IPS-18a (cell line): ENCODE data around the gene TNFRSF14.
A peak's percentile ranks its signal among the peaks of the same experiment; 100 is the strongest.

Experiments
- H3K27ac ChIP-seq: one replicate; pipeline ENCODE4 v1.5.1; 2013; ENCODE audit warnings: low read length
- H3K27me3 ChIP-seq: one replicate; pipeline ENCODE4 v1.6.1; 2013; ENCODE audit warnings: mild to moderate bottlenecking, low read length; ENCODE audit not compliant: control insufficient read depth, insufficient read depth
- H3K36me3 ChIP-seq: one replicate; pipeline ENCODE4 v1.6.1; 2013; ENCODE audit warnings: low read depth, low read length; ENCODE audit not compliant: control insufficient read depth
- H3K4me1 ChIP-seq: one replicate; pipeline ENCODE4 v1.6.1; 2013; ENCODE audit warnings: low read depth, low read length; ENCODE audit not compliant: control insufficient read depth
- H3K4me3 ChIP-seq: one replicate; pipeline ENCODE4 v1.5.1; 2013; ENCODE audit warnings: low read length
- H3K9ac ChIP-seq: one replicate; pipeline ENCODE4 v1.6.1; 2013; ENCODE audit warnings: mild to moderate bottlenecking, low read length, moderate library complexity
- H3K9me3 ChIP-seq: one replicate; pipeline ENCODE4 v1.6.1; 2013; ENCODE audit warnings: low read depth, low read length; ENCODE audit not compliant: control insufficient read depth

TNFRSF14 gene

GRCh38 chr1:2533365-2533764, 22.8 kb upstream of the TNFRSF14 start:
- Histone ChIP-seq H3K36me3 (no peaks in the 10 kb centered on the region), H3K4me3 (no peak overlapping the region), H3K27me3 (peaks cover 68% of the 10 kb centered on the region), H3K9me3 (no peaks in the 10 kb centered on the region), H3K27ac (no peak overlapping the region), H3K4me1 (peaks cover 4% of the 10 kb centered on the region), H3K9ac (no peak overlapping the region)

- Histone ChIP-seq H3K36me3 (no peaks in the 10 kb centered on the region), H3K27ac (no peak overlapping the region), H3K27me3 (peaks cover 60% of the 10 kb centered on the region), H3K4me3 (no peak overlapping the region), H3K9me3 (no peaks in the 10 kb centered on the region), H3K4me1 (no peaks in the 10 kb centered on the region), H3K9ac (no peak overlapping the region)
Measured at GRCh38 chr1:2534315-2534686, 21.9 kb upstream of the TNFRSF14 start.

DNA sequence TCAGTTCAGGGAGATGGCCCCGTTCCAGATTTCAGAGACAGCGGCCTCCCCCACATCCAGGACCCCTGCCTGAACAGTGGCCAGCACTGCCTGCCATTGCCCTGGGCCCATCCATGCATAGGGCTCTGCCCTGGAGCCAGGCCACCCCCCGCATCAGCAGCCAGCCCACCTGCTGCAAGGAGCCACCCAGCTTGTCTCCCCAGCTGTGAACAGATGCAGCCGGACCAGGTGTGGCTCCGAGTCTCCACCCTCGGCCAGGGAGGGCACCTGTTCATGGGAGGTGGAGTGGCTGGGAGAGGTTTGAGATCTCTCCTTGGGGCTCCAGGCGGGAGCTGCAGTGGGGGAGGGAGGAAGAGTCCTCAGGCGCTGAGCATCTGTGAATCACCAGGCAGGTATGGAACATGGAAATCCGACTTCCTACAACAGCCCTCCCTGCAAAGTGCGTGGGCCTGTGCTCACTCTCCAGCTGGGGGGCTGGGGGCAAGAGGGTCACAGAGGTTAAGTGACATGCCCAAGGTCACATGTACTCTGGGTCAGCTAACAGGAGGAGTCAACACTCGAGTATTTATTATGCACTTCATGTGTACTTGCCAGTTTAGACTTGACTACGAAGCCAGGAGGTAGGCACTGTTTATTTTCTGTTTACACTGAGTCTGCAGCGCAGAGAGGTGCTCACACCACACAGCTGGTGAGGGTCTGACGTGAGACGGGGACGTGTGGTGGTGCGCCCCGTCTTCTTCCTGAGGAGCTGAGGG, 21.3 kb upstream of the TNFRSF14 start:
- H3K27ac ChIP-seq = no peak overlapping the region
- H3K4me1 ChIP-seq = no peaks in the 10 kb centered on the region
- H3K4me3 ChIP-seq = no peak overlapping the region
- no peaks in the 10 kb centered on the region for H3K36me3 ChIP-seq
- H3K9ac ChIP-seq = no peak overlapping the region
- H3K9me3 ChIP-seq = no peaks in the 10 kb centered on the region
- peaks cover 60% of the 10 kb centered on the region for H3K27me3 ChIP-seq

GRCh38 chr1:2535455-2535854, 20.7 kb upstream of the TNFRSF14 start:
- no peaks in the 10 kb centered on the region for H3K4me1 ChIP-seq
- no peaks in the 10 kb centered on the region for H3K36me3 ChIP-seq
- H3K27me3 ChIP-seq = peaks cover 60% of the 10 kb centered on the region
- no peak overlapping the region for H3K27ac ChIP-seq
- H3K4me3 ChIP-seq = no peak overlapping the region
- H3K9me3 ChIP-seq = no peaks in the 10 kb centered on the region
- H3K9ac ChIP-seq = no peak overlapping the region

- Histone ChIP-seq H3K4me1 (no peaks in the 10 kb centered on the region), H3K36me3 (no peaks in the 10 kb centered on the region), H3K9me3 (no peaks in the 10 kb centered on the region), H3K4me3 (no peak overlapping the region), H3K27me3 (peaks cover 57% of the 10 kb centered on the region), H3K9ac (no peak overlapping the region), H3K27ac (no peak overlapping the region)
Measured at GRCh38 chr1:2535981-2536380, 20.2 kb upstream of the TNFRSF14 start.

GRCh38 chr1:2537784-2538115, 18.4 kb upstream of the TNFRSF14 start:
- no peaks in the 10 kb centered on the region for H3K4me1 ChIP-seq
- peaks cover 56% of the 10 kb centered on the region for H3K27me3 ChIP-seq
- no peak overlapping the region for H3K27ac ChIP-seq
- H3K9me3 ChIP-seq = no peaks in the 10 kb centered on the region
- H3K9ac ChIP-seq = no peak overlapping the region
- H3K4me3 ChIP-seq = no peak overlapping the region
- no peaks in the 10 kb centered on the region for H3K36me3 ChIP-seq

DNA sequence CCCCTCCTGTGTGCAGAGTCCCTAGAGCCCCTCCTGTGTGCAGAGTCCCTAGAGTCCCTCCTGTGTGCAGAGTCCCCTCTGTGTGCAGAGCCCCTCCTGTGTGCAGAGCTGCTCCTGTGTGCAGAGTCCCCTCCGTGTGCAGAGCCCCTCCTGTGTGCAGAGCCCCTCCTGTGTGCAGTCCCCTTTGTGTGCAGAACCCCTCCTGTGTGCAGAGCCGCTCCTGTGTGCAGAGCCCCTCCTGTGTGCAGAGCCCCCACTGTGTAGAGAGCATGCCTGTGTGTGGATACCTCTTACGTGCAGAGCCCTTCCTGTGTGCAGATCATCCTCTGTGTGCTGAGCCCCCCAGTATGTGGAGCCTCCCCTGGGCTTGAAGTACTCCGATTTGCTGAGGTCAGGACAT, 17.8 kb upstream of the TNFRSF14 start:
- Histone ChIP-seq H3K27ac (no peak overlapping the region), H3K4me3 (no peak overlapping the region), H3K4me1 (no peaks in the 10 kb centered on the region), H3K27me3 (peaks cover 53% of the 10 kb centered on the region), H3K9ac (no peak overlapping the region), H3K36me3 (no peaks in the 10 kb centered on the region), H3K9me3 (no peaks in the 10 kb centered on the region)

DNA sequence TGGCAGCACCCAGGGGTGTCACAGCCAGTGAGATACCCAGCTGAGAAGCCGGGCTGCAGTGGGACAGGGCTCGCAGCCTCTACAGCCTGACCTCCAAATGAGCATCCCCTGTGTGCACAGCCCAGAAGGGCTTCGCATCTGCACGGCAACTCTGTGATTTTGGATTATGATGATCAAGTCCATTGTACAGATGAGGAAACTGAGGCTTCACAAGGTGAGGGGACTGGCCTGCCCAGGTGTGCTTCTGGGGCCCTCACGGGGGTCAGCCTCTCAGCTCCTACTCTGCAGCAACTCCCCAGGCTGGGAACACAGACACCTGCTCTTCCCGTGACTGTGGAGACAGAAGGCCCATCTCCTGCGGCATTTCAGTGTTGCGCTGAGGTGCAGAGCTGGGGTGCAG, 17.3 kb upstream of the TNFRSF14 start:
- H3K27me3 ChIP-seq = peaks cover 48% of the 10 kb centered on the region
- H3K27ac ChIP-seq = no peak overlapping the region
- H3K9me3 ChIP-seq = no peaks in the 10 kb centered on the region
- H3K4me1 ChIP-seq = no peaks in the 10 kb centered on the region
- no peak overlapping the region for H3K4me3 ChIP-seq
- no peak overlapping the region for H3K9ac ChIP-seq
- no peaks in the 10 kb centered on the region for H3K36me3 ChIP-seq

DNA sequence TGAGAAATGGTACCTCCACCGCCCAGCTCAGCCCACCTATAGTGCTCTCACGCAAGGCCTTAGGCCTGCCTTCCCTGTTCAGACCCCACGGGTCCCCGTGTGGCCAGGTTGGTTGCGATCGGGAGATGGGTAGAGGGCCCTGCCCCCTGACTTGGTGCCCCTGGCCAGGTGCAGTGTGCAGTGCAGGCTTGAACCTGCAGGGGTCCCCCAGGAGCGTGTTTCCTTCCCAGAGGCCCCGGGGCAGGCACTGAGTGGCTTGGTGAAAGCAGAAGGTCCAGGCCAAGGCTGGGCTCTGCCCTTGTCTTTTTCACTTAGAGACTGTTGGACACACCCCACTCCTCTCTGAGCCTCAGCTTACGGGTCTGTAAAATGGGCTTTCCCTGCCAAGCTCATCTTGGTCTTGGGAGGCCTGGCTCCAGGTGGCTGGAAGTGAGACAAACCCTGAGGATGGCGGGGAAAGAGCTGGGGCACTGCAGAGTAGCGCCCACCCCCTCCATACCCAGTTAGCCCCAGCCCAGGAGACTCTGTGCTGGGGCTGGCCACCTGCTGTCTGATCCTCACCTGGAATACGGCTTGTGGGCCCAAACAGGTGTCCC, 16.8 kb upstream of the TNFRSF14 start:
- H3K36me3 ChIP-seq = no peaks in the 10 kb centered on the region
- peaks cover 42% of the 10 kb centered on the region for H3K27me3 ChIP-seq
- no peak overlapping the region for H3K9ac ChIP-seq
- H3K4me3 ChIP-seq = no peak overlapping the region
- no peaks in the 10 kb centered on the region for H3K4me1 ChIP-seq
- H3K27ac ChIP-seq = no peak overlapping the region
- H3K9me3 ChIP-seq = no peaks in the 10 kb centered on the region

DNA sequence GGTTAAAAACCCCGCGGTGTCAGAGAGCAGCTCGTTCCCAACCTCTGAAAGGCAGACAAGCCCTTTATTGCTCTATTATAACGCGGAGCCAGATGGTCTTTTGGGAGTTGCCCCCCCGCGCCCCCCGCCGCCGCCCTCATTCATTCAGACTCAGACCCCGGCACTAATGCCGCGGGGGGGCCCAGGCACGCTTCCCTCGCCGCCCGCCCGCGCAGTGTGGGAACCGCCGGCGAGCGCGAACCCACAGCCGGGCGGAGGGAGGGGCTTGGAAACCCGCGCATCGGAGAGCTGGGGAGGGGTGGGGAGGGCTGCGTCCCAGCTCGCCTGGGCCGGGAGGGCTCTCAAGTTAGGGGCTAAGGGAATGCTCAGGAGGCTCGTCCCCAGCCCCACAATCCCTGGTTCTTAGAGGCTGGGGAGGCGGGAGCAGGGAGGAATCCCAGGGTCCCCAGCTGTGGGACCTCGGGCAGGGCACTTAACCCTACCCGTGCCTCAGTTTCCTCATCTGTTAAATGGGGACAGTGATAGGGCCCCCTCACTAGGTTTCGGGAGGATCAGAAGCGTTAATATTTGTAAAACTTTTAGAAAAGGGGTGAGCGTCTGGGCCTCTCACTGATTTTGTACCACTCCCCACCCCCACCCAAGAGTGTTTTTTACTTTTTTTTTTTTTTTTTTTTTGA, 15.2 kb upstream of the TNFRSF14 start:
- Histone ChIP-seq H3K27ac (no peak overlapping the region), H3K4me3 (peak overlapping the region; percentile 17), H3K9me3 (no peaks in the 10 kb centered on the region), H3K27me3 (peaks cover 39% of the 10 kb centered on the region), H3K9ac (no peak overlapping the region), H3K4me1 (no peaks in the 10 kb centered on the region), H3K36me3 (no peaks in the 10 kb centered on the region)

DNA sequence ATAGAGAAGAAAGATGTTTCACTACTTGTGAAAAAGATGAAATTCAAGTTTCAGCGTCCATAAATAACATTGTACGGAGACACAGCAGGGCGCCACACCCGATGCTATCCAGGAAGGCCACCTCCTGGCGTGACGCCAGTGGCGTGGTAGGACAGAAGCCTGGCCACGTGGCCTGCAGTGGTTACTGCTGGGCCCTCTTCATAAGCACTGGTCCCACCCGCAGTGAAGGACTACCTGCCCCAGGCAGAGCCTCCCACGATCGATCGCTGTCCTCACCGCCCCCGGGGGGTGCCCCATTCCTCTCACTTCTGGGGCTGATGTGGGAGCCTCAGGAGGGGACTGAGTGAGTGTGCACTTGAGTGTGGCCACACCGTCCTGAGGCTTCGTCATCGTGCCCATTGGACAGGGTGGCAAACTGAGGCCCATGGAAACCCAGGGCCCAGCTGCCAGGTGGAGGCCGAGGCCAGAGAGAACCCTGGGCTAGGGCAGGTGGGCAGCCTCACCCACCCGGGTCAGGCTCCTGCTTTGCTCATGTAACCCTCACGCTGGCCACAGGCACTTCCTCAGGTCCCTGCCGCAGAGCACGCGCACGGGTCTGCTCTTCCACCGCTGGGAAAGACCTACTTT, 14.4 kb upstream of the TNFRSF14 start:
- Histone ChIP-seq H3K27ac (no peak overlapping the region), H3K9ac (no peak overlapping the region), H3K4me1 (no peaks in the 10 kb centered on the region)

More for the DNA sequence above, 14.4 kb upstream of the TNFRSF14 start:
- H3K4me3 ChIP-seq = no peak overlapping the region
- H3K9me3 ChIP-seq = no peaks in the 10 kb centered on the region
- H3K27me3 ChIP-seq = peaks cover 33% of the 10 kb centered on the region
- no peaks in the 10 kb centered on the region for H3K36me3 ChIP-seq
